HG02981 (cell line): ENCODE measurements around the gene ARL2BP.

Experiments used
- ATAC-seq: cut with Tn5 transposase; IDR thresholded peaks from one replicate; pipeline ENCODE4 v1.9.1; 2021; ENCODE audit warnings: mild to moderate bottlenecking, moderate library complexity; ENCODE audit not compliant: unreplicated experiment

The ARL2BP gene

DNA sequence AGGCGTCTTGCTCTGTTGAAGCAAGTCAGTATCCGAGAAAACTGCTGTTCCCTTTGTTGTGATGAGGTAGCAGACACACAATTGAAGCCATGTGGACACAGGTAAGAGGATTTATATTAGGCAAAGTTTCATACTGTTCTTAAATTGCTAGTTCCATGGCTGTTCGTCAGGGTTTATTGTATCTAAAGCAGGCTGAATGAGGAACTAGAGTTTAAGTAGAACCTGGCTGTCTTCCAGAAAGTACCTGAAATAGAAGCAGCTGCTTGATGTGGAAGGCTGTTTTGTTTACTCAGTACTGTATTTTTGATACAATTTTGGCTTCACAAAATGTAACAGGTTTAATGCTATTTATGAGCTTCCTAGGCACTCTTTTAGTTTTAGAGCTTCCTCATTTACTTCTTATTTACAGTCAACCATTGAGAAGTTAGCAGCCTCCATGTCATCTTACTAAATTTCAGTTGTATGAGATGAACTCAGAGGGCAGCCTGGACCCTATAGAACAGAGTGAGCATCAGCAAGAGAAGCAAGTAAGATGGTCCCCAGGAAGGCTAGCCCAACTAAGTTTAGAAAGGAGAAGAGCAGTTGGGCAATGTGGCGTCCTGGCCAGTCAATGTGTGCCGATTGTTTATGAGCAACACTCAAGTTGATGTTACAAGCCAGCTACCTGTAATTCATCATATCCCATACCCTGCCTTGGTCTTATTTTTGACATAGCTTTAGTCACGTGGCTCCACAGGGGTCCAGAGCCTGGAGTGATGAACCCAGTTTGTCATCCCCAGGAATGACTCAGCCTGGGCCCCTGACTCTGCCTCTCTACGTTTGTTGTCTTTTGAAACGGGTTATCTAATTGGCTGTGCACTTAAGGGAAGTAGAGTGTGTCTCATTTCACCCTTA lies 9.7 kb upstream of the ARL2BP start:
- no peak for ATAC-seq

DNA sequence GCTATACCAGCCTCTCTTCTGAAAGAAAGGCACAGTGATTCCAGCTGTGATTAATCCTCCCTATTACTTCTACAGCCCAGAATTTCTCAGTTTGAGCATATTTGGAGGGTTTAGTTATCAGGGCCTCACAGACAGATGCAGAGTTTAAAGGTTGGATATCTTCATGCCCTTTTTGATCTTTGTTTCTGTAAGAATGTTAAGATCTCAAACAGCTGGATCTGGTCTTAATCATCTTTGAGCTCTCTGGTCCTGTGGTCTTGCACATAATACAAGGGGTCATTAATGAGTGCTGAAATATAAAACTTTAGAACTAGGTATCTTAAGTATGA lies 9.1 kb upstream of the ARL2BP start:
- no peak for ATAC-seq

DNA sequence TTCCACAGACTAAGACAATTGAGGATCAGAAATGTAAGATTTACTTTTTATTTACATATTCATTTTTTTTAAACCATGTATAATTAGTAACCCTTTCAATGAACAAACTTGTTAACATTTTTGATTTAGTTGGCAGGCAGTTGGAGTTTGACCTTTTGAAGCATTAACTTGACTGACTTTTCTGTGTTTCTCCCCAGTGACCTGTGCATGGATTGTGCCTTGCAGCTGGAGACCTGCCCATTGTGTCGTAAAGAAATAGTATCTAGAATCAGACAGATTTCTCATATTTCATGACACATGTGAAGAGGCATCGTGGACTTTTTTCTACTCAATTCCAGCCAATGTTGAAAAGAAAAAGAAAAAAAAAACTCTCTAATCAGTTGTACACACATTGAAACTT lies 6.4 kb upstream of the ARL2BP start:
- ATAC-seq, result no peak

DNA sequence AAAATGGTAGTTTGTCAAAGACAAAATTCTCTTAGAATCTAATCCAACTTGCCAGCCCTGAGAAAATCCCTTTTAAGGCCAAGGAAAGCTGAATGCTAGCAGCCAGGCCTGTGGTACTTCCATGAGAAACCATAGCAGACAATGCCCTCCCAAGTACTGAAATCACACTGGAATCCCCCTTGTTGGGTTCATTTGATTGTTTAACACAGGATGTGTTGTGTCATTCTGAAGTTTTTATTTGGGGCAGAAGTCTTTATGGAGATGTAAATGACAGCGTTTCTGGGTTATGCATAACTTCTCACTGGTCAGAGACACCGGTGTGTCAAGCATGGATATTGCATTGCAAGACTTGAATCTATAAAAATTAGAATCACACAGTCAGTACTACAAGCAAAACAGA lies 6.0 kb upstream of the ARL2BP start:
- no peak for ATAC-seq

DNA sequence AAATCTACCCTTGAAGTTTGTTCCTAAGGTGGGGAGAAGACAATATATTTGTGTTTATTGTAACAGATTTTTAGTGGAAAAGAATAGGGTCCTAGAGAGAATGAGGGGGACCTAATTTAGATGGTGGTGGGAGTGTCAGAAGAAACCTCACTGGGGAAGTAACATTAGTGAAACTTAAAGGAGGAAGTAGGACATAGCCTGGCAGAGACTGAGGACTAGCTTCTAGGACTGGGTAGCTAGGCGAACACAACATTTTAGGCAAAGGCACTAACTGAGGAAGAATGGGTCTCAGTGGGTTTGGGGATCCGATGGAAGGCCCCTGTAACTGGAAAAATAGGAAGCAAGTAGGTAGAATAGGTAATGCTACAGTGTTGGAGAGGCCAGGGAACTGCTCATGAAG lies 4.2 kb upstream of the ARL2BP start:
- ATAC-seq, result no peak

DNA sequence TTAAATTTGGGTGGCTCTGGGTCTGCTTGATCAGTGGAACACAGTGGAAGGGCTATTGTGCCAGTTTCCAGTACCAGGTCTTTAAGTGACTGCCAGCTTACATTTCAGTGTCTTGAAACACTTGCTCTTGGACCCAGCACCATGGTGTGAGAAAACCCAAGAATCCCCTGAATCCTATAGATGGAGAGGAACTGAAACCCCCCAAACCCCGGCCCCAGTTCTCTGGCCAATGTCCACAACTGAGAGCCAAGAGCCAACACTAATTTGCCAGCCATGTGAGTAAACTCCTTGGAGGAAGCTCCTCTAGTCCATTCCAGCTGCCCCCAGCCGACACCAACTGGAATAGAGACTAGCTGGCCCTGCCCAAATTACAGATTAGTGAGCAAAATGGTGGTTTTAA lies 2.4 kb upstream of the ARL2BP start:
- no peak for ATAC-seq

DNA sequence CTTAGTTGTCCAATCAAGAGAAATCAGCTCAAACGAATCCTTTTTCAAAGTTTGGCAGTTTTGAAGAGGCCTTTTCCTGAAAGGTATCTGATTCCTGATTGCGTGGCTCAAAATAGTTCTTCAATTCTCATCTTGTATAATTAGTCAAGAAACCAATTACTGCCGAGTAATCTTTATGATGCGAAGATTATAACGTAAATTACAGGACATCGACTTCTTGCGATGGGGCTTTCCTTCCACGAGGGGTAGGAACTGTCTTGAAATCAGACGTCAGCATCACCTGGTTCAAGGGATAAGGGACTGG lies 644 bp upstream of the ARL2BP start:
- ATAC-seq, result peak; percentile 30

DNA sequence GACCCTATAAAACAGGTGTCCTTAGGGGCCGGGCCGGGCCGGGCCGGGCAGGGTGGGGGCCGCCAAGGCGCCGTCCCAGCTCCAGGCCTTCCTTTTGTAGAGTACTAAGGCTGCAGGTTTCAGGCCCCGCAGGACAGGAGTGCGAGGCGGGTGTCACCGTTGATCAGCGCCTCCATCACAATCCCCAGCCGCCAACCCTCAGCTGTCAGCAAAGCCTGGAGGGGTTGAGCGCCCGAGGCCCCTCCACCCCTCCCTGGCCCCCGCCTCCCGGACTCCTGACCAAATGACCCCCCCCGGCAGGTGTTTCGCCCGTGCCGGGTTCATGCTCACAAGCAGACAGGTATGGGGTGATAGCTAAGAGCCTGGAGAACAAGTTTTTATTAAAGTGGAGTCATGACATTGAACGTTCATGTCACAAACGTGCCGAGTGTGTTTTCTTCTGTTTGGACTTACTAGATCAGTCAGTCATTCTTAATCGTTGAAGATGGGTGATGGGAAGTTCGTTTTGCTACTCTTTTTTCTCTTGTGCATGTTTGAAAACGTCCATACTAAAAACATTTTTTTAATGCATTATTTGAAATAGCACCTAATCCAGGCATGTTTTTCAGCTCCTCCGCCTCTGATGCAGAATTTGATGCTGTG lies 534 bp downstream of the ARL2BP start:
- peak; percentile 21 for ATAC-seq

DNA sequence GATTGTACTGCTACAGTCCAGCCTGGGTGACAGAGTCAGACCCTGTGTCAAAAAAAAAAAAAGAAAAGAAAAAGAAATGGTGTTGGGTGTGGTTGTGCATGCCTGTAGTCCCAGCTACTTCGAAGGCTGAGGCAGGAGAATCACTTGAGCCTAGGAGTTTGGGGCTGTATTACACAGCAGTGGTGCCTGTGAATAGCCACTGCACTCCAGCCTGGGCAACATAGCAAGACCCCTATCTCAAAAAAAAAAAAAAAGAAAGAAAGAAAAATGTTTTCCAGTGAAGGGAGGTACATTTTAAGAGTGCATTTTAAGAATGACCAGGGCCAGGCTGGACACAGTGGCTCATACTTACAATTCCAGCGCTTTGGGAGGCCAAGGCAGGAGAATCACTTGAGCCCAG lies 6.3 kb downstream of the ARL2BP start:
- no peak for ATAC-seq

DNA sequence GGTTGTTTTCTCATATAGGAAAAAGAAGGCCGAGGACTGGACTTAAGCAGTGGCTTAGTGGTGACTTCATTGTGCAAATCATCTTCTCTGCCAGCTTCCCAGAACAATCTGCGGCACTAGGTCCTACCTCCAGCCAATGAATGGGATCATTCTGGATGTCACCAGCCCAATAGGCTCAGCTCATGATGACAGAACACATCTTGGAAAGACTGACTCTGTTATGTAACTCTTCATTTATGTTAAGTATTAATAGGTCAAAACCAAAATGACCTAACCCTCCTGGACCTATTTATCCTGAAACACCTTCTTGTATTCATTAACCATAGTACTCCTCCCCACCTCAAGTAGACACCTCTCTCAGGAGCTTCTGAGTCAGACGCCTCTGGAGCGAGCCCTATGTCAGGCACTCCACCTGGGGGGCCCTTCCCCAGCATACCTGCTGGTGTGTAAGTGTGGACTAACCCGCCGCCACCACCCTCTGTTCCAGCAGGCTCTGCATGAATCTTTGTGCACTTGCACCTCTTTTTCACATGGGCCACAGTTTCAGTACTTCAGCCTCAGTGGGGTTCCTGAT lies 7.2 kb downstream of the ARL2BP start:
- ATAC-seq, result no peak

DNA sequence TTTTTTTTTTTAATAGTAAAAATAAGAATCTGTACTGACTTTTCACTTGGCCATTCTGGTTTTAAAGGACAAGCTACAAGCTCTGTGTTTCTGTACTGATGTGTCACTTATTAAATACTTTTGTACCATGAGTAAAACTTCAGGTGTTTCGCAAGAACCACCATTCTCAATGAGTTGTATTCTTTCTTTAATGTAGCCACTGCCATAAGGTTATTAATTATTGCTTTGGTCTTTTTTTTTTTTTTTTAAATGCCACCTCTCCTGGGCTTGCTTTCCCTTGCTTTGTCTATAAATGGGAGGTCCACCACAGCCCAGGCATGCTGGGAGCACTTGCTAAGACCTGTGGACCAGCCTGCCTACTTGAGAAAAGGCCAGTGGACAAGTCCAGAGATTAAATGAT lies 8.4 kb downstream of the ARL2BP start:
- no peak for ATAC-seq

DNA sequence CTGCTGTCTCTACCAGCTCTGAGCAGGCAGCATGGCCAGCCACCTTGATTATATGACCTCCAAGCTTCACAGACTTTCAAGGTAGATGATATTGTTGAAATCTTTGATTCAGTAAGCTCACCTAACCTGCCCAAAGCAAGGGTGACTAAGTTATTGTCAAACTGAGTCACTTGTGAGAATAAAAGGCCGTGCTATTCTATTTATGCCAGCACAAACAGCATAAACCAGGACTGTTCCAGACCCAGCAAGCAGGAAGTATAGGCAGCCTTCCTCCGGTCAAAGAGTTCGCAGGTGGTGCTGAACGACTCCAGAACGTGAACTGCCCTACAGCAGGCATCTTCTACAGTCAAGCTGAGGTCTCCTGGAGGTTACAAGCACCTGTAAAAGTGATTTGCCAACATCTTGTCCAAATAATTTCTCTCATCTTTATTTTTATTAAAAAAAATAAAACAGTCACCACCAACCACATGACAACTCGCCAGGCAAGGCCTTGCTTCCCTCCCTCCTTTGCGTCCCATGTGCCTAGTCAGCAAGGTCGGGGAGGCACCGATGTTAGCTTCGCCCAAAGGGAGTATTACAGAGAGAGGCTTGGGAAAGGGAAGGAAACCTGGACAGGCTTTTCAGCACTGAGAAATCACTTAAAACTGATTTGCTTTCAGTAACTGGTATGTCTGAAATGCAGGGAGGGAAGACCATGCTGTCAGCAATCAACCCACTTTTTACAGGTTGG lies 10.8 kb downstream of the ARL2BP start:
- no peak for ATAC-seq

DNA sequence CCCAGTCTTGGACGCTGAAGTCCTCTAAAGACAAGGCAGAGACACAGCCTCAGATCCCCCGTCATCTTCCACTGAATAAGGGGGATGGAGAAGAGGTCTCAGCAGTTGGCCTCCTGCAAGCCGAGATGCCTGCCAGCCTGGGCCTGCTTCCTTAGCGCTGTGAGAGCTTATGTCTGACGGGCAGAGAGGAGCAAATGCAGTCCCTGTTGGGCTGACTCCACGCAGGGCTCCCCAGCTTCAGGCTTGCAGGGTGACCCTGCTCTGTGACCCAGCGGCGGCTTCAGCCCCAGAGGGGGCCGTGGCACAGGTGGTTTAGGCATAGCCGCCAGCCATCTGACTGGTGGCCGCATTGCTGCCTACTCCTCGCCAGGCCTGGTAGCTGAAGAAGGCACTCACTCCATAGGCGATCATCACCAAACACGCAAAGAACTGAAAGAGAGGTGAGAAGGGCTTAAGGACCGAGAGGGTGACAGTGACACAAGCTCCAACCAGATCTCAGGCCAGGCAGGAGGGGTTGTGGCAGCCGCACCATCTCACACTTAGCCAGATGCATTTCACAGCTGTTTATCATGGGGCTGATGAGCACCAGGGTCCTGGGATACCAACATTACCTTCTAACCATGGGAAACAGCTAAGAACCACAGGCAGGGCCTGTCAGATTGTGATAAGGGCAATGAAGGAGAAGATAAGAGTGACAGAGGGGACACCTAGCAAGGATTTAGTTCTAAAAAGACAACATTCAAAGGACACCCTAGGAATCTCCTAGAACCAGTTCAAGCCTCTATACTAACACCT lies 11.7 kb downstream of the ARL2BP start:
- ATAC-seq, result no peak

DNA sequence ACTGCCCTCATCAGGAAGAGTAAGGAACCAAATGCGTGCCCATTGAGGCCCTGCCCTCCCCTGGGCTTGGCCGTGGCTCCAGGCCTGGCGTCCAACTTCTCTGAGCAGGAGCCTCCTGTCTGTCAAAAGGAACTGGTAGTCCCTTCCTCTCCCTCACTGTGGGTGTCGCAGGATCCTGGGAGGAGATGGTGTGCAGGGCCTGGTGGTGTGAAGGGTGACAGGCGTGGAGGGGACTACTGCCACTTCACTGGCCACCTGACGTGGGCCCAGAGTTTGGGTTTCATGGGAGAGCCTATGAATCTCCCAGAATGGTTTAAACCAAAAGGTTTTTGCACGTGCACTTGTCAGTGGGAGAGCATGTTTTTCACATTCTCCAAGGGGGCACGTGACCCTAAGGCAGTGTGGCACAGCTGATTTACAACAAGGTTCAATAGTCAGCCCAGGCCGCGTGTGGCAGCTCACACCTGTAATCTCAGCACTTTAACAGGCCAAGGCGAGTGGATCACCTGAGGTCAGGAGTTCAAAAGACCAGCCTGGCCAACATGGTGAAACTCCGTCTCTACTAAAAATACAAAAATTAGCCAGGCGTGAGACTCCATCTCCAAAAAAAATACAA lies 12.5 kb downstream of the ARL2BP start:
- no peak for ATAC-seq

DNA sequence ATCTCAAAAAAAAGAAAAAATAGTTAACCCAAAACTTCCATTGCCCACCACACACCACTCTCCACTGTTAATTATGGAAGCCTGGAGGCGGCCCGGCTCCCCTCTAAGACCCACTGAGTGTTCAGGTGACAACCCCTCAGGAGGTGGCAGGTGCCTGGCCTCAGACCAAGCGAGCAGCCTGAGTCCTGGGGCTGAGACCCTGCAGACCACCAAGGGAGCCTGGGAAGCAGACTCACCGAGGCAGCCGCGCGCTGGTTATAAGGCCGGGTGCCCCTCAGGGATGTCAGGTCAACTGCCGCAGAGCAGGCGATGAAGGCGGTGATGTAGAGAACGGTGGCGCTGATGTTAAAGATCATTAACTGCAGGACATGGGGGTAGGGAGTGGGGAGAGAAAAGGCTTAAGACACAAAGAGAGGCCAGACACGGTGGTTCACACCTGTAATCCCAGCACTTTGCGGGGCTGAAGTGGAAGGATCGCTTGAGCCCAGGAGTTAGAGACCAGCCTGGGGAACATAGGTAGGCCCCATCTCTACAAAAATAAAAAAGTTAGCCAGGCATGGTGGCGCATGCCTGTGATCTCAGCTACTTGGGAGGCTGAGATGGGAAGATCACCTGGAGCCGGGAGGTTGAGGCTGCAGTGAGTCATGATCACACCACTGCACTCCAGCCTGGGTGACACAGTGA lies 13.3 kb downstream of the ARL2BP start:
- ATAC-seq, result no peak

DNA sequence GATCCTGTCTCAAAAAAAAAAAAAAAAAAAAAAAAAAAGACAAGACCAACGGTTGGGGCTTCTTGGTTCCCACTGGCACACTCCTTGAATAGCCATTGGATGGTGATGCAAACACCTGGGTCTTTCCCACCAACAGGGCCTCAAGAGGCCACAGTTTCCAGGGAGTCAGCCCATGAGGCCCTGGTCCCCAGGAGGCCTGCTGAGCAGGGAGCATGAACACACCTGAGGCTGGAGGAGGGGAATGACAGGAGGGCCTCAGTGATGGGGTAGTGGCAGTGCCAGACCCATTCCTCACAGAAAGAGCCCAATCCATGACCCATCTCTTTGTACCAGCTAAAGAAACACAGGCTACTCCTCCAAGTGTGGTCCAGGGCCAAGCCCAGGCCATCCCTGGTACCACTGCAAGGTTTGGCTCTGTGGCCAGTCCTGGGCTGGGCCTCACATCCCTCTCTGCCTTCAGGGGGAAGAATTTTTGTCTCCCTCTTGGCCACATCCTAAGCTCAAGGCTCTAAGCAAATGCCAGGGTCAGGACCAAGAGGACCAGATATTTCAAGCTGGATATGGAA lies 13.9 kb downstream of the ARL2BP start:
- ATAC-seq, result no peak

DNA sequence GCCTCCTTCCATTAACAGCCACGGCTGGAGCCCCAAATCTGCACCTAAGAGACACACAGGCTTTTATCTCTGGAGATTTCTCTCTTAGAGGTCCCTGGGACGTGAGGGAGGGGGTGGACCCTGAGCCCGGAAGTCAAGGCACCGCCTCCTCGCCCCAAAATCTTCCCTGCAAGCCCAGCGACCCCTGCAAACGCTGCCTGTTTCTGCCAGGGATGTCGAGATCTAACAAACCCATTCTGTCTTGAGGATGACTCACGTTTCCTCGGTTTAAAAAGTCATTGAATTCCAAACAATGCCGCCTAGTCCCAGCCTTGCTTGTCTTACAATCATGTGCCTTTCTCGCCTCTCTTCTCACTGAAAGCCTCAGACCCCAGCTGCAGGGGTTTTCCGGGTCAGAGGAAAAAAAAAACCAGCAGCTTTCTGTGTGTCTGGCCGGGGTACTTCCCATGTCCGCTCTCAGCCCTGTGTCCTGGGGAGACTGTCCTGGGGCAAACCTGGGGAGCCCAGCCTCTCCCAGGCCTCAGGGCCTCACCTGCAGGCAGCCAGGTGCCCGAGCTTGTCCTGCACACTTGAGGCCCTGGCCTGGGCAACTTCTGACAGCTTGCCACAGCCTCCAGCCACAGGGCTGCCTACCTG lies 15.4 kb downstream of the ARL2BP start:
- no peak for ATAC-seq

DNA sequence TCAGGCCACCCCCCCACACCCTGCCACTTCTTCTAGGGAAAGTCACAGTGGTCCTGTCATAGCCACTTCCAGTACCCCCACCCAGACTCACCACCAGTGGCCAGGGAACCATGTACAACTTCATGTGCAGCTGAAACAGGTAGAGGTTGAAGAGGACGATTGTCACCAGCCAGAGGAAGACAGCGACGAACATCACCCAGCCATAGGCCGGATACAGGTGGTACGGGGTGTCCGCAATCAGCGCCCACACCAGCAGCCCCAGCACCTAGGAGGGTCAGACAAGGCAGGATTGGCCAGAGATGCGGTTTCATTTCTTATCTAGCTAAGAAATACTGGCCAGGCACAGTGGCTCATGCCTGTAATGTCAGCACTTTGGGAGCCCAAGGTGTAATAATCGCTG lies 16.7 kb downstream of the ARL2BP start:
- no peak for ATAC-seq

DNA sequence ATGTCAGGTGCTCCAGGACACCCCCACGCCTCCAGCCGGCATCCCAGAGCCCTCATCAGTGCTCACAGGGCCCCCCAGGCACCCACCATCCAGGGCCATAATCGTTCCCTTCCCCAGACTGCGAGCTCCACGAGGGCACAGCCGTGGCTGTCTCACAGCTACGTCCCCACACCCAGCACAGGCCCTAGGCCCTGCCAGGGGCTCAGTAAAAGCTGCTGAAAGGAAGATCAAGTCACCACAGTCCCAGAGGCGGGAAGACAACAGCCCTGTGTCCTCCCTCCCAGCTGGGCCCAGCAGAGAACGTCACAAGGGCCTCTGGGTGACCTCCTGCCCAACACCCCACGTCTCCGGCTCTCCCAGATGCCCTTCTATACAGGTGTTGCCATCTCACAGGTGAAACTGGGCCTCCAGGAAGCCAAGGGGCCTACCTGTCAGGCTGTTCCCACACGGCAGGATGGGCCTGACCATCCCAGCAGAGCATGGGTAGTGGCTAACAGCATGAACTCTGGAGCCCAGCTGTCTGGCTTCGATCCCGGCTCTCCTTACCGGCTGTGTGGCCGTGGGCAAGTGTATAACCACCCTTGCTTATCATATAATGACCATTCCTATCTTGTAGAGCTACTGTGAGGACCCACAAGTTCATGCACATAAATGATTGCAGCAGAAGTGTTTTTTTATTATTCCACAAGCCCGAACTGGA lies 17.9 kb downstream of the ARL2BP start:
- no peak for ATAC-seq
